GM18502 (cell line): ENCODE data around the gene ELAVL3.
"Not testable (repeated sequence)": the region's sequence is repeated elsewhere in the genome, so short reads cannot be mapped to it uniquely, and the experiment has no call there.

Source experiments
- ATAC-seq: cut with Tn5 transposase; IDR thresholded peaks from one replicate; pipeline ENCODE4 v1.9.1; 2021; ENCODE audit warnings: mild to moderate bottlenecking; ENCODE audit not compliant: unreplicated experiment, poor library complexity

The ELAVL3 gene

DNA sequence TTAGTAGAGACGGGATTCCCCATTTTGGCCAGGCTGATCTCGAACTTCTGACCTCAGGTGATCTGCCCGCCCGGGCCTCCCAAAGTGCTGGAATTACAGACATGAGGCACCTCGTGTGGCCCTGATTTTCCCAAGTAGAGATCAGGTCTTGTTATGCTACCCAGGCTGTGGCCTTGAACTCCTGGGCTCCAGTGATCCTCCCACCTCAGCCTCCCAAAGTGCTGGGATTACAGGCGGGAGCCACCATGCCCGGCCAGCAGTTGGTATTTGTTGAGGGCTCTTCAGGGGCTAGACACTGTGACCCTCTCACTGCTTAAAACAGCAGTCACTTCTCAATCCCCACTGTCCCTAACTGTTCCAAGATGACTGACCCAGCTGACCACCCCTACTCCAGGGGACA lies 8.5 kb upstream of the ELAVL3 start:
- ATAC-seq, result no peak

DNA sequence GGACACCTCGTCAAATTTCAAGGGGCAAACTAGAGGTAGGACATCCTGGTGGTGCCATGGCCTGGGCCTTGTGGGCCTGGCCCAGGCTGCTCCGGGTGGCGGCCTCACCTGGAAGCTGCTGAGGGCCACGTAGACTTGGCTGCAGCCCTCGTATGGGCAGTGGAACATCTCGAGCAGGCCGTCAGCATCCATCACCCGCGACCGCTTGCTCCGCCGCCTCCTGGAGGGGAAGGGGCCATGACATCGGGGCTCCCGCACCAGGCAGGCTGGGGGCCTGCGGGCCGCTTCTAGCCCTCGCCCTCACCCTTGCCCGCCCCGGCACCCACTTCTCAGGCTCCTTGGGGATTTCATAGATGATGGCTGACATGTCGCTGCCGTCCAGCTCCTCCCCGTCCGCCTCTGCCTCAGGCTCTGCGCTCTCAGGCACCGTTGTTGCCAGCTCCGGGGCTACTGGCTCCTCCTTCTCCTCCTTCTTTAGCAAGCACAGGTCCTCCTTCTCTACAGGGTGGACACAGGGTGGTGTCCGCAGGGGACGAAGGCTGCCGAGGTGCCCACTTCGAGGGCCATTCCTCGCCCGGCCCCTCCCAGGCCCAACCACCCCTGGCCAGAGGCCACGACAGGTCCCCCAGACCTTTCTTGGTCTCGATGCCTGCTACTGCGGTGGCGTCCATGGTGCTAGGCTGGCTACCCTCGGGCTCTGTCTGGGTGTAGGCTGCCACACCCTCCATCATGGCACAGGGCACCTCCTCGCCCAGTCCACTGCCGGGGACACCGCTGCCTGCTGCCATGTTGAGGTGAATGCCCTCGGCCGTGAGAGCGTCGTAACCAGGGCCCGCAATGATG lies 6.0 kb upstream of the ELAVL3 start:
- ATAC-seq, result no peak

DNA sequence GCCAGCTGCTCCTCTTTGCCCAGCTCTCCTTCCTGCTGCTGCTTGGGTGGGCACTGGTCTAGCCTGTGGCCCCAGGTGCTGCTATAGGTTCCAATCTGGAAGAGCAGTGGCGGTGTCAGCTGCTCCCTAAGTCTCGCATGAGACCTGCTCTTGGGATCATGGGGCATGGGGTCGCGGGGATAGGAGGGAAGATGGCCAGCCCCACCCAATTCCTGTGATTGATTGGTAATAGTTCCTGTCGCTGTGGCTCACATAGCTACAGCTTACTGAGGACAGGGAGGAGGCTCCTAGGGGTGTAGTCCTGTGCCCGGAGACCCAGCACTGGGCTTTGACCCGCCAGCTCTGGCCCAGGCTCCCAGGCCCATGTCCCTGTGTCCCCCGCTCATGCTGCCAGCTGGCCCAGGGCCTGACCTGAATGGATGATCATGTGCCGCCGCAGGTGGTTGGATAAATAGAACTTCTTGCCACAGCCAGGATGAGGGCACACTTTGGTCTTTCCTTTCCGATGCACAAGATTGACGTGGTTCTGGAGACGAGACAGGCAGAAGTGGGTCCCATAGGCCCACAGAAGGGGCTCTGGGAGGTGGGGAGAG lies 4.5 kb upstream of the ELAVL3 start:
- no peak for ATAC-seq

DNA sequence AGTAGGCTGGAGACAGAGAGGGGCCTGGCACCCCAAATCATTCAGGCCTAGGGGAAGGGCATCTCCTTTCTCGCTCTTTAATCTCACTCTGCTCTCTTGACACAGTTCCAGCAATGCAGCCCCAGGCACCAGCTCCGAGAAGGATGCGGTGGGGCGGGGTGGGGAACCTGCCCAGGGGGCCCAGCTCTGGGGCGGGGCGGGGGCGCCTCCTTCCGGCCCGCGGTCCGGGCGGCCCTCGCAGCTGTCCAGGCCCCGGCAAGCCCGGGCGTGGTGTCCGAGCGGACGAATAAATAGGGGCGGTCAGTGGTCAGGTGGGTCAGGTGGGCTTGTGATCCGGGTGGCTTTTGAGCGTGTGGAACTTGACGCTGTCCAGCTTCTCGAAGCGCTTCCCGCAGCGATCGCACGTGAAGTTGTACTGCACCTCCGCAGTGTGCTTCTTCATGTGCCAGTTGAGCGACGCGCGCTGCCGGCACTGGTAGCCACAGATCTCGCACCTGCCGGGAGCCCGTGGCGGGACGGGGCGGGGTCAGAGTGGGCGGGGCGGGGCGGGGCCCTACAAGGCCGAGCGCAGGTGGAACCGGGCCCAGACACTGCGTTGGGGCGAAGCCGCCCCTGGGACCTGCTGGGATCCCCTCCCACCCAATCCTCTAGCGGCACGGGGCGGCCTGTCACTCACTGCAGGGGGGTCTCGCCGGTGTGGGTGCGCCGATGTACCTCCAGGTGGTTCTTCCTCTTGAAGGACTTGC lies 2.7 kb upstream of the ELAVL3 start:
- no peak for ATAC-seq

DNA sequence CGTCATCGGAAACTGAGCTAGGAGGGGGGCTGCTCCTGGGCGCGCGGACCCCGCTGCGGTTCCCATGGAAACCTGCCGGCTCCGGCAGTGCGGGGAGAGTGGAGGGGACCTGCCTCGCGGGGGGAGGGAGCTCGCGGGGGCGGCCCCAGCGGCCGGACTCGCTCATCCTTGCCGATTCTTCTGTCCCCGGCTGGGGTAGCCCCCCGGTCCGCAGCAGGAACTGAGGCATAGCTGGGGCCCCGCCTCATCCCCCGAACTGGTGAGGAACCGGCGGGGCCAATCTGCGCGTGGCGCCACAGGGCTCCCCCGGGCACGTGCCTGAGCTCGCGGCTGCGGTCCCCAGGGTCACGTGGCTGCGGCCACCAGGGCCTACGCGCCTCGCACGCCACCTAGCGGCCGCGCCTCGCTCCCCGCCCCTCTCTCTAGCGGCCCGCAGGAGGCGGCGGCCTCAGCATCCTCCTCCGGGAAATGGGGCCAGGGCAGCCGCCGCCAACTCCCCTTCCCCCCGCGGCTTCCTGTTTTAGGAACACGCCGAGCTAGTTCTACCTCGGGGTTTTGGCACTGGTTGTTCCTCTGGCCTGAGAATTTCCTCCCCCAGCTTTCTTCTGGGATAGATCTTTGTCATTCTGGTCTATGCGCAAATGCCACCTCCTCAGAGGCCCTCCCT lies 1.7 kb upstream of the ELAVL3 start:
- peak; percentile 67 for ATAC-seq

DNA sequence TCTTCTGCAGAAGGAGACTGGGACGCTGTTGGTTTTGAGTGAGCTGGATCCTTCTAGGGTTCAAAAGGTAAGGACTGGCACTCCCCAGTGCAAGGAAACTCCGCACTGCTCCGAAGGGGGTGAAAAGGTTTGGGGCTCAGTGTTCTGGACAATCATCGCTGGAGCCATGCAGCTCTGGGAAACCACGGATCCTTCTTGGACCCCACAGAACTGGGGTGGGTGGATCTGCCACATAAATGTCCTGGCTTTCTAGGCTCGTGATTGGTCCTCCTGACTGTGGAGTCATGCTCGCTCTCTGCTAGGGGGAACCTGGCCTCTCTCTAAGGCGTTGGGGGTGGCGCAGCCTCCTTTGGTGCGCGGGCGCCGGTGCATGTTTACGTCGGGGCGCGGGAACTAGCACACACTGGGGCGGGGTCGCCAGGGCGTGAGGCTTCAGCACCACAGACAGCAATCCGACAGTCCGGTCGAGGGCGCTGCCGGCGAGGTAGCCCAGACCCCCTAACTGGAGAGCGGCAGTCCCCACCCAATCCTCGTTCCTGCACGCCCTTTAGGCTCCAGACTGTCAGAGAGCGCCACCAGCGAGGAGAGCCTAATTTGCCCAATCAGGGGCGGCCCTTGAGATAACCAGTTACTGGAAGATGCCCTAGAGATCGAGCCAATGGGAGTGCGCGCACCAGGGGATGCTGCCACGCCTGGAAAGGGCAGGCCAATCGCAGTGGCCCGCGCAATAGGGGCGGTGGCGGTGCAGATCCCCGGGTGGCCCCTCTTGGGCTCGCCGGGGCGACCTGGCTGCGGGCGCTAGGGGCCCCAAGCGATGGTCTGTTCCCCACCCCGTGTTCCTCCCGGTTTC lies 913 bp upstream of the ELAVL3 start:
- peak; percentile 68 for ATAC-seq

DNA sequence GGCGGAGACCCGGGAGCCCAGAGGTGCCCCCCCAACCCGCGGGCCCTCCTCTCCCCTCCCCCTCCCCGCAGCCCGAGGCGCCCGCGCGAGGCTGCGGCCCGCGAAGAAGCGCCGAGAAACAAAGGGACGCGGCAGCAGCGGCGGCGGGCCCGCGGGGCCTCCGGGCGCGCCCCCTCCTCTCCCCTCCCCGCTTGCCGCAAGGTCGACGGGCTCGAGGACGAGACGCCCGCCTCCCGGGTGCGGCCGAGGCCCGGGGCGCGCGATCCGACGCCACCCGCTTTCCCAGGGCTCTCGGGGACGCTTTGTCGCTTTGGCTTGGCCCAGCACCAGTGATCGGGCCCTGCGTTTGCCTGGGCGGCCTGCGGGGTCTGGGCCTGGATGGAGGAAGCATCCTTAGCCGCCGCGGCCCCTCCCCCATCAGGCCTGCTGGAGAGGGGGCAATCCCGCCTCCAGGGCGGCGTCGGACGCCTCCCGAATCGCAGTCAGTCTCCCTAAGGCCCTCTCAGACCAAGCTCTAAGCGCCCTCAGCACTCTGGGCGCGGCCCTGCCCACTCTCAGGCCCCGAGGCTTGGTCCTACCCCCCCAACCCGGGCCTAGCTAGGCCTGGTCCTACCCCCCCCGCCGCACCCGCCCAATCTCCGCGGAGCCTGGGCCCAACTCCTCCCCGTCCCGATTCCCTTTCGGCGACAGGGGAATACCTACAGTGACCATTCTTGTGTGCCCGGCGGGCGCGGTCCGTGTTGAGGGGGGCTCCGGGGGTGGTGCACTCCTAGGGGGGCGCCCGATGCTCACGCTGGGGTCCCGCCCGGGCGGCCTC lies 740 bp downstream of the ELAVL3 start:
- ATAC-seq, result no peak

DNA sequence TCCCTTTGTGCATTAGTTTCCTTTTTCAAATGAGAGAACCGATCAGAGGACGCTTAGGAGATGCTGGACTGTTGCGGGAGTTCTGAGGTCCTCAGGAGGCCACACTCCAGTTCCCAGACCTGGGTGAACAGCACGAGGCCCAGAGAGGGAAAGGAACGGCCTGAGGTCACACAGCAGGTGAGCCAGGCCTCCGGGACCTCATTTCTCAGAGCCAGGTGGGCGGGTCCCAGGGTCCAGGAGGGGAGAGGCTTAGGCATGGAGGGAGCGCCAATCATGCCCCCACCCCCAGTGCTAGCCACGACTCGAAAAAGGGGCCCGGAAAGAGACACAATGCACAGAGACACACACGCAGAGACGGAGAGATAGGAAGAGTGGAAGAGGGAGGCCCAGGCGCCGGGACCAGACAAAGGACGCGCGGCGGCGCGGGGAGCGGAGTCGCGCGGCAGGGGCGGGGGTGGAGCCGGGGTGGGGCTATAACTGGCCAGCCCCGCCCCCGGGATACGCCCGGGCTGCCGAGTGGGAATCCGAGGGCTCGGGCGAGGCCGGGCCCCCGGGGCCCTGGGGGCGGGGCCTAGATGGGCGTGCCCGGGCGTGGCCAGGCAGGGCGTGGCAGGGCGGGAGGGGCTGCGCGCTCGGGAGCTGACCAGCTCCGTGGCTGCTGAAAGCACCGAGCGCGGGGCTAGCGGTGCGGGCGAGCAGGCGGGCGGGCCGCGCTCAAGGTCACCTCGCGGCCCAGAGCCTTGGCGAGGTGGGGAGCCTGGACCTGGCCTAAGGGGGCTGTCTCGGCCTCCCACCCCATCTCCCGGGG lies 1.6 kb downstream of the ELAVL3 start:
- ATAC-seq, result no peak

DNA sequence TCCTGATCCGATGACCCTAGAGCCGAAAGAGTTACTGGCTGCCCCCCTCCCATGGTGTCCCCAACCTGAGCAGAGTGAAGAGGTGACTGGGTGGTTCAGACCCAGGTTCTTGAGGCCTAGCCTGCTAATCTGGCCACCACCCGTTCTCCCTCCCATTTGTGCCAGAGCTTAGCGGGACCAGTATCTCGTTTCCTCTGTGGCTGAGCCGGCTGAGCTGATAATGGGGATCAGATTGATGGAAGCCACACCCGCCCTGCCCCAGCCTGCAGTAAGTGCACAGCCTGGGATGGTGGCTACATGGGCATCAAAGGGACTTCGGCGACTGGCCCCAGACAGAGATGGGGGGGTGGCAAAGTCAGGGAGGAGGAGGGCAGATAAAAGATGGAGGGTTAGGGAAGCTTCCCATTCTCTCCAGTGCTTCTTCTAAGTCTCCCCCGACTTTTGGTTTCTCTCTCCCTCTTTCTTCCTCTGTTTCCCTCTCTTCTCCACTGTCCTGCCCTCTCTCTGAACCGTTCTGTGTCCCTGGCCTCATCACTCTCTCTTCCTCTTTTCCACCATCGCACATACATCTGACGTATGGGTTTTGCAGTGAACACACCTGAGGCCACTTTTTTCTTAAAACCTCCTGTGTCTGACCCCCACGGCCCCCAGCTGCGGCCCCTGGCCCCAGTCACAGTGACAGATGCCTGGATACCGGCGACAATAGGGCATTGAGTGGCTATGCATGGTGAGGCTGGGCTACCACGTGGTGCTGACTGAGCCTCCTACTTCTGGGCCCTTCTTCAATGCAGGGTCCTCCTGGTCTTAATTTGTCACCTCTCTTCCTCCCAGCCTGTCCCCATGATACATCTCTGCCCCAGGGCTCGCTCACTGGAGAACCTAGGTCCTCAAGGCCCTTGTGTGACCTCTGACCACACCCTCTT lies 2.4 kb downstream of the ELAVL3 start:
- ATAC-seq, result no peak

DNA sequence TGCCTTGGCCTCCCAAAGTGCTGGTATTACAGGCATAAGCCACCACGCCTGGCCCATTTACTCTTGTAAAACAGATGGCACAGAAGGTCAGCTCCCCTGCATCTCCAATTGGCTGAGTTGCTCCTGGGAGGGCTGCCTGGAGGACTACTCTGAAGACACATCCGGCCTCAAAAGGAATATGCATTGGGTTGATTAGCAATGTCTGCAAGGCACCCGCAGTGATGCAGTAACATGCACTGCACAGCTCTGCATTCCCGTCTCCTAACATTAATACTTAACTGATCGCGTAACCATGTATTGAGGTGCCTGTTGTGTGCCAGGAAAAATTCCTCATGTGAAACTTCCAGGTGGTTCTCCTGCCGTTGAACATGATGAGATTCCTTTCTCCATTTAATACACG lies 5.0 kb downstream of the ELAVL3 start:
- no peak for ATAC-seq

DNA sequence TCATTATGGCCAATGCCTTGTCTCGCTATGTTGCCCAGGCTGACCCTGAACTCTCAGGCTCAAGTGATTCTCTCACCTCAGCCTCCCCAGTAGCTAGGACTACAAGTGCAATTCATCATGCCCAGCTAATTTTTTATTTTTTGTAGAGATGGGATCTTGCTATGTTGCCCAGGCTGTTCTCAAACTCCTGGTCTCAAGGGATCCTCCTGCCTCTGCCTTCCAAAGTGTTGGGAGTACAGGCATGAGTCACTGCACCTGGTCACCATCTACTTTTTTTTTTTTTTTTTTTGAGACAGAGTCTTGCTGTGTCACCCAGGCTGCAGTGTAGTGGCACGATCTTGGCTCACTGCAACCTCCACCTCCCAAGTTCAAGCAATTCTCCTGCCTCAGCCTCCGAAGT lies 5.5 kb downstream of the ELAVL3 start:
- ATAC-seq, result not testable (repeated sequence)

DNA sequence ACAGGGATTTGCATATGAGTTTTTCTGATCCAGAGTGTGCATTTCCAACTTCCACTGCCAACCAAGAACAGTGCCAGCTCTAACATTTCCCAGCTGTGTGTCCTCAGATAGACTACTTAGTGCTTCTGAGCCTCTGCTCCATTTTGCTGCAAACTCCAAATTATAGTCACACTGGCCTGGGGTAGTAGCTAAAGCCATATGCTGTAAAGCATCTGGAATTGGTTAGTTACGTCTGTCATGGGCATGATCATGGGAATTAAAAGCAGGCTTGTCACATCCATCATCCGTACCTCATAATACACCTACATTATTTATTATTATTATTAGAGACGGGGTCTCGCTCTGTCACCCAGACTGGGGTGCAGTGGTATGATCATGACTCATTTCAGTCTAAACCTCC lies 7.1 kb downstream of the ELAVL3 start:
- no peak for ATAC-seq

DNA sequence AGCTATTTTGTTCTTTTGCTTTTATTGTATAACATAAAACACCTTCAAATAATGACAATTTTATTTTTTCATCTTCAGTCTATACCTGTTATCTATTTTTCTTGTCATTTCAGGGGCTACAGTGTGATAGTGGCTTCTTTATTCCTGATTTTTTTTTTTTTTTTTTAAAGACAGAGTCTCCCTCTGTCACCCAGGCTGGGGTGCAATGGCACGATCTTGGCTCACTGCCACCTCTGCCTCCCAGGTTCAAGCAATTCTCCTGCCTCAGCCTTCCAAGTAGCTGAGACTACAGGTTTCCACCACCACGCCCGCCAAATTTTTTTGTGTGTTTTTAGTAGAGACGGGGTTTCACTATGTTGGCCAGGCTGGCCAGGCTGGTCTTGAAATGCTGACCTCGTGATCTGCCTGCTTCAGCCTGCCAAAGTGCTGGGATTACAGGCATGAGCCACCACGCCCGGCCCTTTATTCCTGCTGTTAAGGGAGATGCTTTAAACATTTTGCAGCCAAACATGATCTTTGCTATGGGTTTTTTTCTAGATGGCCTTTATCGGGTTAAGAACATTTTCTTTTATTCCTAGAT lies 12.5 kb downstream of the ELAVL3 start:
- not testable (repeated sequence) for ATAC-seq

DNA sequence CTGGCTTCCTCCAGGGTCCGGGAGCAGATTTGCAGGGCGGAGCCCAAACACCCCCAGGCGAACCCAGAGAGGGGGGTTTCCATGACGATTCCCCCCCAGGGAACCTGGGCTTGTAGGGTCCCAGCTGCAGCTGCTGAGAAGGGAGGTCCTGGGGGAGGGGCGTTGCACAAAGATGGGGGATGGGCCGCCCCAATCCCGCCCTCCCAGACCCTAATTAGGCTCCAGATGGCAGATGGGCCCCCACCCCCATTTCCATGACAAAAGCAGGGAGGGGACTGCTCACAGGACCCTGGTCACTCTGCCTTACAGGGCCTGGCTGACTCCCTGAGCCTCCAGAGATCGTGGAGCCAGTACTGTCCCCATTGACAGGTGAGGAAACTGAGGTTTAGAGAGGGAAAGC lies 15.2 kb downstream of the ELAVL3 start:
- no peak for ATAC-seq

DNA sequence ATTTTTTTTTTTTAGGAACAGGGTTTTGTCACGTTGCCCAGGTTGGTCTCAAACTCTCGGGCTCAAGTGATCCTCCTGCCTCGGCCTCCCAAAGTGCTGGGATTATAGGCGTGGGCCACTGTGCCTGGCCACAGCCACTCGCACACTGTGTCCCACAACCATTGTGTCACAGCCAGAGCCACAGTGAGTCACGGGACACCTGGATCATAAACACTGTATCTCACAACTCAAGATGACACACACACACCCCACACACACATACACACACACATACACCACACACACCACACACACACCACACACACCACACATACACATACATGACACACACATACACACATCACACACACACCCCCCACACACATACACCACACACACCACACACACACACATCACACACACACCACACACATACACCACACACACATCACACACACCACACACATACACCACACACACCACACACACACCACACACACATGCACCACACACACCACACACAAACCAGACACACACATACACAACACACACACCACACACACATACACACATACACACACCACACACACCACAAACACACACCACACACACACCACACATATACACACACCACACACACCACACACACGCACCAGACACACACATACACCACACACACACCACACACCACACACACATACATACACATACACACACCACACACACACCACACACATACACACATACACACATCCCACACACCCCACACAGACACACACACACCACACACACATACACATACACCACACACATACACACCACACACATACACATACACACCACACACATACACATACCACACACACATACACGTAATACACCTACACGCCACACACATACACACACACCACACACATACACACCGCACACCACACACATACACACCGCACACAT lies 16.2 kb downstream of the ELAVL3 start:
- ATAC-seq, result no peak

DNA sequence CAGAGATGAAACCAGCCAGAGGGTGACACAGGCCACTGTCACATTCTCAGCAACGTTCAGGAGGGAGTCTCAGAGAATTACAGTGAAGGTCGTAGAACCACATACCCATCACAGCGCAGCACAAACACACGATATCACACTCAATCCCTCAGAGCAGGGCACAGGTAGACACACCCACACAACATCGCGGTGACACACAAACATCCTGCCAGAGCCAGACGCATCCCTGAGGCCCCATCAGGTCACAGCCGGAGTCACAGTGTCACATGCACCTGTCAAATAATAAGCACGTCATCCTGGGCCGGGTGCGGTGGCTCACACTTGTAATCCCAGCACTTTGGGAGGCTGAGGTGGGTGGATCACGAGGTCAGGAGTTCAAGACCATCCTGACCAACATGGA lies 17.5 kb downstream of the ELAVL3 start:
- ATAC-seq, result no peak
